GM12878 (cell line): ENCODE measurements around the gene FAP.

ENCODE experiments used
- BACH1 ChIP-seq: fragments of 450-650 bp; IDR thresholded peaks from 2 replicates; pipeline ENCODE4 v1.6.1; 2017; ENCODE audit warnings: mild to moderate bottlenecking, borderline replicate concordance
- MEF2A ChIP-seq: IDR thresholded peaks from 2 replicates; pipeline ENCODE4 v1.6.1; 2011; ENCODE audit warnings: low read depth, mild to moderate bottlenecking, low read length, moderate library complexity; ENCODE audit not compliant: insufficient read depth
- POLR2A ChIP-seq: IDR thresholded peaks from 2 replicates; pipeline ENCODE4 v1.6.1; 2011; ENCODE audit warnings: low read depth, mild to moderate bottlenecking, low read length
- ZNF207 ChIP-seq: fragments of 450-650 bp; IDR thresholded peaks from 2 replicates; pipeline ENCODE4 v1.6.1; 2014; ENCODE audit warnings: antibody characterized with exemption, mild to moderate bottlenecking, borderline replicate concordance

- TF ChIP-seq ZNF207 (no peak), BACH1 (no peak), MEF2A (no peak), POLR2A (no peak)
Observed at GRCh38 chr2:162280654-162281053, 37.4 kb upstream of the FAP start.
